Measurements from ENCODE around the gene ZFYVE9. TPM values are rescaled to one million over a fixed set of nuclear protein-coding genes. Genes with fewer than 3 reads are reported as not detected.

ZFYVE9 gene
- total RNA-seq, 2 experiments from 2014 or later, result 5.4 to 6.1 TPM

GRCh38 chr1:52325786-52326185 is 183.9 kb downstream of the ZFYVE9 start:
- no peaks in the 10 kb centered on the region for H3K9me3 ChIP-seq (ENCODE audit: control insufficient read depth in 1 of 2, insufficient read depth in 1 of 2, low read length in 2 of 2)
- H3K4me1 Mint-ChIP-seq (ENCODE audit: low read depth), result no peaks in the 10 kb centered on the region
- TF ChIP-seq, protein P1, sequence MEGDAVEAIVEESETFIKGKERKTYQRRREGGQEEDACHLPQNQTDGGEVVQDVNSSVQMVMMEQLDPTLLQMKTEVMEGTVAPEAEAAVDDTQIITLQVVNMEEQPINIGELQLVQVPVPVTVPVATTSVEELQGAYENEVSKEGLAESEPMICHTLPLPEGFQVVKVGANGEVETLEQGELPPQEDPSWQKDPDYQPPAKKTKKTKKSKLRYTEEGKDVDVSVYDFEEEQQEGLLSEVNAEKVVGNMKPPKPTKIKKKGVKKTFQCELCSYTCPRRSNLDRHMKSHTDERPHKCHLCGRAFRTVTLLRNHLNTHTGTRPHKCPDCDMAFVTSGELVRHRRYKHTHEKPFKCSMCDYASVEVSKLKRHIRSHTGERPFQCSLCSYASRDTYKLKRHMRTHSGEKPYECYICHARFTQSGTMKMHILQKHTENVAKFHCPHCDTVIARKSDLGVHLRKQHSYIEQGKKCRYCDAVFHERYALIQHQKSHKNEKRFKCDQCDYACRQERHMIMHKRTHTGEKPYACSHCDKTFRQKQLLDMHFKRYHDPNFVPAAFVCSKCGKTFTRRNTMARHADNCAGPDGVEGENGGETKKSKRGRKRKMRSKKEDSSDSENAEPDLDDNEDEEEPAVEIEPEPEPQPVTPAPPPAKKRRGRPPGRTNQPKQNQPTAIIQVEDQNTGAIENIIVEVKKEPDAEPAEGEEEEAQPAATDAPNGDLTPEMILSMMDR (IDR thresholded peaks at IDR 0.05), result no peak
- H3K27me3 Mint-ChIP-seq, result no peaks in the 10 kb centered on the region
- no peak overlapping the region for H3K4me3 ChIP-seq (ENCODE audit: low read length)
- CTCF ChIA-PET, result interaction anchor here (0.7 kb wide), 1 partner anchor 81 kb away, joined by 4 read pairs; no protein-coding TSS in a partner anchor
- H3K4me3 Mint-ChIP-seq, result no peak overlapping the region
- H3K4me1 ChIP-seq (ENCODE audit: insufficient read depth, low read length), result no peaks in the 10 kb centered on the region
- no peak for ATAC-seq (ENCODE audit: poor library complexity)
- H3K27me3 ChIP-seq (ENCODE audit: control insufficient read depth in 1 of 2, insufficient read depth in 2 of 2, low read length in 2 of 2), result no peaks in the 10 kb centered on the region
- no peak for DNase-seq
- no peaks in the 10 kb centered on the region for H3K36me3 ChIP-seq (ENCODE audit: insufficient read depth, low read length)
- H3K27ac Mint-ChIP-seq, result no peak overlapping the region
- H3K36me3 Mint-ChIP-seq (ENCODE audit: low read depth), result no peaks in the 10 kb centered on the region
- POLR2A ChIA-PET, result no interaction called here
- intact Hi-C loops (cut with DNase I, micrococcal nuclease), result no loop called here
- no peak overlapping the region for H3K27ac ChIP-seq (ENCODE audit: low read depth in 1 of 2, low read length in 2 of 2)
- H3K9me3 Mint-ChIP-seq, result no peaks in the 10 kb centered on the region

GRCh38 chr1:52328615-52329014 is 186.7 kb downstream of the ZFYVE9 start:
- POLR2A ChIA-PET, result interaction anchor here (0.6 kb wide), 1 partner anchor 65 kb away, joined by 3 read pairs; no protein-coding TSS in a partner anchor
- Mint-ChIP-seq H3K36me3 (ENCODE audit: low read depth) (no peaks in the 10 kb centered on the region), H3K4me1 (ENCODE audit: low read depth) (no peaks in the 10 kb centered on the region), H3K4me3 (no peak overlapping the region), H3K9me3 (no peaks in the 10 kb centered on the region), H3K27ac (no peak overlapping the region), H3K27me3 (no peaks in the 10 kb centered on the region)
- Histone ChIP-seq H3K9me3 (ENCODE audit: control insufficient read depth in 1 of 2, insufficient read depth in 1 of 2, low read length in 2 of 2) (no peaks in the 10 kb centered on the region), H3K4me3 (ENCODE audit: low read length) (no peak overlapping the region), H3K27me3 (ENCODE audit: control insufficient read depth in 1 of 2, insufficient read depth in 2 of 2, low read length in 2 of 2) (no peaks in the 10 kb centered on the region), H3K36me3 (ENCODE audit: insufficient read depth, low read length) (no peaks in the 10 kb centered on the region), H3K27ac (ENCODE audit: low read depth in 1 of 2, low read length in 2 of 2) (no peak overlapping the region), H3K4me1 (ENCODE audit: insufficient read depth, low read length) (no peaks in the 10 kb centered on the region)
- CTCF ChIA-PET, result no interaction called here
- DNase-seq, result no peak
- intact Hi-C loops (cut with DNase I, micrococcal nuclease), result no loop called here
- no peak for ATAC-seq (ENCODE audit: poor library complexity)
- TF ChIP-seq, protein P1 (IDR thresholded peaks at IDR 0.05), result no peak

GRCh38 chr1:52332411-52332810 is 190.5 kb downstream of the ZFYVE9 start:
- no peaks in the 10 kb centered on the region for H3K4me1 ChIP-seq (ENCODE audit: insufficient read depth, low read length)
- no peaks in the 10 kb centered on the region for H3K27me3 ChIP-seq (ENCODE audit: control insufficient read depth in 1 of 2, insufficient read depth in 2 of 2, low read length in 2 of 2)
- POLR2A ChIA-PET, result no interaction called here
- H3K9me3 Mint-ChIP-seq, result no peaks in the 10 kb centered on the region
- intact Hi-C loops (cut with DNase I, micrococcal nuclease), result no loop called here
- no peak for DNase-seq
- ATAC-seq (ENCODE audit: poor library complexity), result no peak
- H3K9me3 ChIP-seq (ENCODE audit: control insufficient read depth in 1 of 2, insufficient read depth in 1 of 2, low read length in 2 of 2), result no peaks in the 10 kb centered on the region
- no peaks in the 10 kb centered on the region for H3K27me3 Mint-ChIP-seq
- peaks cover 18% of the 10 kb centered on the region for H3K36me3 Mint-ChIP-seq (ENCODE audit: low read depth)
- H3K27ac ChIP-seq (ENCODE audit: low read depth in 1 of 2, low read length in 2 of 2), result no peak overlapping the region
- CTCF ChIA-PET, result no interaction called here
- no peak overlapping the region for H3K4me3 Mint-ChIP-seq
- H3K4me3 ChIP-seq (ENCODE audit: low read length), result no peak overlapping the region
- H3K4me1 Mint-ChIP-seq (ENCODE audit: low read depth), result no peaks in the 10 kb centered on the region
- no peaks in the 10 kb centered on the region for H3K36me3 ChIP-seq (ENCODE audit: insufficient read depth, low read length)
- TF ChIP-seq, protein P1 (IDR thresholded peaks at IDR 0.05), result no peak
- H3K27ac Mint-ChIP-seq, result no peak overlapping the region
